Epithelial cell of proximal tubule (primary cell): ENCODE measurements around the gene MAGEA1. TPM values are rescaled to one million over a fixed set of nuclear protein-coding genes. Genes with fewer than 3 reads are reported as not detected.
"Not testable (repeated sequence)": the region's sequence is repeated elsewhere in the genome, so short reads cannot be mapped to it uniquely, and the experiment has no call there.

Experiments used
- DNase-seq: peaks from one replicate; pipeline ENCODE4 v3.0.0-alpha.2; 2011; ENCODE audit warnings: low read depth
- H3K4me3 ChIP-seq: 2 replicates; pipeline ENCODE4 v1.5.1; 2011; ENCODE audit warnings: low read depth, mild to moderate bottlenecking, low read length
- CTCF ChIP-seq: conservative IDR thresholded peaks from 2 replicates; pipeline ENCODE4 v1.5.1; 2012; ENCODE audit warnings: low read depth, mild to moderate bottlenecking, low read length
- total RNA-seq: library from RNA; depleted of rRNA; stranded (reverse); fragments of >200 nt; gene quantifications from 2 replicates; pipeline ENCODE4 v1.2.3, GENCODE V29; 2015

Gene MAGEA1
- total RNA-seq = not detected in 2 replicates

GRCh38 chrX:153179131-153179530 lies at the start of gene MAGEA1:
Gene MAGEA1, plus strand, starts transcription at chrX:153179284. Its CDS starts 3,106 bp downstream, at chrX:153182390.
- no peak for DNase-seq

GRCh38 chrX:153132924-153133323 lies 46.2 kb upstream of the MAGEA1 start:
- not testable (repeated sequence) for DNase-seq, H3K4me3 ChIP-seq

More at GRCh38 chrX:153179131-153179530, at the start of gene MAGEA1:
- no peak within 1 kb of the TSS for H3K4me3 ChIP-seq
- no peak for TF ChIP-seq CTCF

- not testable (repeated sequence) for DNase-seq, H3K4me3 ChIP-seq
These were observed 40.0 kb upstream of the MAGEA1 start for GRCh38 chrX:153139074-153139473.

- H3K4me3 ChIP-seq, DNase-seq: not testable (repeated sequence)
These were observed 32.8 kb upstream of the MAGEA1 start for GRCh38 chrX:153146288-153146687.

- no peak for TF ChIP-seq CTCF
- no peak overlapping the region for H3K4me3 ChIP-seq
- DNase-seq = no peak
These were observed 25.6 kb upstream of the MAGEA1 start for GRCh38 chrX:153153516-153153915.

- DNase-seq = no peak
- no peak overlapping the region for H3K4me3 ChIP-seq
- no peak for TF ChIP-seq CTCF
These were observed 21.6 kb upstream of the MAGEA1 start for GRCh38 chrX:153157450-153157849.

GRCh38 chrX:153158319-153158718 lies 20.8 kb upstream of the MAGEA1 start:
- DNase-seq = no peak
- no peak for TF ChIP-seq CTCF
- H3K4me3 ChIP-seq = no peak overlapping the region

GRCh38 chrX:153161952-153162351 lies 17.1 kb upstream of the MAGEA1 start:
- TF ChIP-seq CTCF = no peak
- DNase-seq = no peak
- no peak overlapping the region for H3K4me3 ChIP-seq

GRCh38 chrX:153164733-153165132 lies 14.4 kb upstream of the MAGEA1 start:
- no peak overlapping the region for H3K4me3 ChIP-seq
- DNase-seq = no peak
- no peak for TF ChIP-seq CTCF

GRCh38 chrX:153168423-153168822 lies 10.7 kb upstream of the MAGEA1 start:
- not testable (repeated sequence) for H3K4me3 ChIP-seq, DNase-seq
